Measurements from ENCODE around the gene GNAS-AS1. TPM values are rescaled to one million over a fixed set of nuclear protein-coding genes. Genes with fewer than 3 reads are reported as not detected.
A peak's percentile ranks its signal among the peaks of the same experiment; 100 is the strongest.

GNAS-AS1 gene
- total RNA-seq, 1 donor from 2014 or later = 1.1 TPM

GRCh38 chr20:58841539-58842264, 9.0 kb downstream of the GNAS-AS1 start:
- no peak overlapping the region for H3K4me3 ChIP-seq
- TF ChIP-seq CTCF (IDR thresholded peaks at IDR 0.05) = no peak
- H3K4me1 ChIP-seq = no peaks in the 10 kb centered on the region
- DNase-seq (no peak), ATAC-seq (no peak)
- no peak overlapping the region for H3K27ac ChIP-seq
- intact Hi-C loops (cut with DNase I) = no loop called here
- no peaks in the 10 kb centered on the region for H3K9me3 ChIP-seq
- no peaks in the 10 kb centered on the region for H3K36me3 ChIP-seq
- peaks cover 33% of the 10 kb centered on the region for H3K27me3 ChIP-seq

GRCh38 chr20:58840816-58841538, 9.7 kb downstream of the GNAS-AS1 start:
- ATAC-seq (no peak), DNase-seq (no peak)
- H3K27ac ChIP-seq = no peak overlapping the region
- TF ChIP-seq CTCF (IDR thresholded peaks at IDR 0.05) = no peak
- H3K27me3 ChIP-seq = peaks cover 33% of the 10 kb centered on the region
- H3K4me3 ChIP-seq = no peak overlapping the region
- H3K4me1 ChIP-seq = no peaks in the 10 kb centered on the region
- H3K9me3 ChIP-seq = no peaks in the 10 kb centered on the region
- intact Hi-C loops (cut with DNase I) = no loop called here
- no peaks in the 10 kb centered on the region for H3K36me3 ChIP-seq

- H3K9me3 ChIP-seq = no peaks in the 10 kb centered on the region
- no peak overlapping the region for H3K27ac ChIP-seq
- no peak for DNase-seq
- no peaks in the 10 kb centered on the region for H3K4me1 ChIP-seq
- ATAC-seq = peak; percentile 8
- TF ChIP-seq CTCF (IDR thresholded peaks at IDR 0.05) = no peak
- peaks cover 33% of the 10 kb centered on the region for H3K27me3 ChIP-seq
- no peak overlapping the region for H3K4me3 ChIP-seq
- H3K36me3 ChIP-seq = no peaks in the 10 kb centered on the region
- intact Hi-C loops (cut with DNase I) = no loop called here
These were observed 10.5 kb downstream of the GNAS-AS1 start for GRCh38 chr20:58839991-58840747.

- Histone ChIP-seq H3K4me3 (no peak overlapping the region), H3K9me3 (no peaks in the 10 kb centered on the region), H3K36me3 (no peaks in the 10 kb centered on the region), H3K4me1 (no peaks in the 10 kb centered on the region), H3K27me3 (peaks cover 33% of the 10 kb centered on the region), H3K27ac (no peak overlapping the region)
- ATAC-seq = peak; percentile 56
- intact Hi-C loops (cut with DNase I) = no loop called here
- no peak for DNase-seq
- TF ChIP-seq CTCF (IDR thresholded peaks at IDR 0.05) = peak; percentile 33
These were observed 11.2 kb downstream of the GNAS-AS1 start for GRCh38 chr20:58839474-58839874.

- Histone ChIP-seq H3K4me3 (no peak overlapping the region), H3K9me3 (no peaks in the 10 kb centered on the region), H3K36me3 (no peaks in the 10 kb centered on the region), H3K27ac (no peak overlapping the region), H3K27me3 (peaks cover 33% of the 10 kb centered on the region), H3K4me1 (no peaks in the 10 kb centered on the region)
- ATAC-seq (no peak), DNase-seq (no peak)
- intact Hi-C loops (cut with DNase I) = no loop called here
- TF ChIP-seq CTCF (IDR thresholded peaks at IDR 0.05) = no peak
These were observed 12.5 kb downstream of the GNAS-AS1 start for GRCh38 chr20:58838174-58838573.
